ENCODE results near the gene TMEM11.
A peak's percentile ranks its signal among the peaks of the same experiment; 100 is the strongest.

TMEM11 gene

GRCh38 chr17:21214015-21214776 lies at the start of gene TMEM11:
TSS of gene TMEM11 (minus strand) at chr17:21214161. CDS start at chr17:21214152, 9 bp downstream.
- peak; percentile 86 to 93 (median 90) for DNase-seq (ENCODE audit: low read depth in 2 of 3, low spot score in 2 of 3)

GRCh38 chr17:21263376-21263775 lies 49.4 kb upstream of the TMEM11 start:
- DNase-seq (ENCODE audit: low read depth in 2 of 3, low spot score in 2 of 3) = no peak

- no peak for DNase-seq (ENCODE audit: low read depth in 2 of 3, low spot score in 2 of 3)
Observed at GRCh38 chr17:21262259-21262993, 48.5 kb upstream of the TMEM11 start.

GRCh38 chr17:21258593-21258992 lies 44.6 kb upstream of the TMEM11 start:
- no peak for DNase-seq (ENCODE audit: low read depth in 2 of 3, low spot score in 2 of 3)

GRCh38 chr17:21253646-21254441 lies 39.9 kb upstream of the TMEM11 start:
- DNase-seq (ENCODE audit: low read depth in 2 of 3, low spot score in 2 of 3) = no peak

- DNase-seq (ENCODE audit: low read depth in 2 of 3, low spot score in 2 of 3) = peak; percentile 26 to 50 (median 42)
Observed at GRCh38 chr17:21252796-21253645, 39.1 kb upstream of the TMEM11 start, which contains the start of gene NATD1. TSS of gene NATD1 (minus strand) at chr17:21253410. CDS start at chr17:21253264, 146 bp downstream.

GRCh38 chr17:21252289-21252795 lies 38.4 kb upstream of the TMEM11 start:
- no peak for DNase-seq (ENCODE audit: low read depth in 2 of 3, low spot score in 2 of 3)

- no peak for DNase-seq (ENCODE audit: low read depth in 2 of 3, low spot score in 2 of 3)
Observed at GRCh38 chr17:21251337-21252010, 37.5 kb upstream of the TMEM11 start.

GRCh38 chr17:21250854-21251253 lies 36.9 kb upstream of the TMEM11 start:
- no peak for DNase-seq (ENCODE audit: low read depth in 2 of 3, low spot score in 2 of 3)

- no peak for DNase-seq (ENCODE audit: low read depth in 2 of 3, low spot score in 2 of 3)
Observed at GRCh38 chr17:21249920-21250703, 36.2 kb upstream of the TMEM11 start.

- no peak for DNase-seq (ENCODE audit: low read depth in 2 of 3, low spot score in 2 of 3)
Observed at GRCh38 chr17:21249086-21249795, 35.3 kb upstream of the TMEM11 start.

GRCh38 chr17:21248500-21248899 lies 34.5 kb upstream of the TMEM11 start:
- no peak for DNase-seq (ENCODE audit: low read depth in 2 of 3, low spot score in 2 of 3)

- DNase-seq (ENCODE audit: low read depth in 2 of 3, low spot score in 2 of 3) = no peak
Observed at GRCh38 chr17:21247552-21248258, 33.7 kb upstream of the TMEM11 start.

GRCh38 chr17:21246698-21247097 lies 32.7 kb upstream of the TMEM11 start:
- no peak for DNase-seq (ENCODE audit: low read depth in 2 of 3, low spot score in 2 of 3)

GRCh38 chr17:21245639-21246084 lies 31.7 kb upstream of the TMEM11 start:
- no peak for DNase-seq (ENCODE audit: low read depth in 2 of 3, low spot score in 2 of 3)

- DNase-seq (ENCODE audit: low read depth in 2 of 3, low spot score in 2 of 3) = no peak
Observed at GRCh38 chr17:21243516-21244303, 29.7 kb upstream of the TMEM11 start.

Data from activated CD8-positive, alpha-beta memory T cell treated with anti-CD3 and anti-CD28 coated beads for 48 hours (primary cell).